GM12865 (cell line): ENCODE data around the gene OR2AE1.
"Not testable (repeated sequence)": the region's sequence is repeated elsewhere in the genome, so short reads cannot be mapped to it uniquely, and the experiment has no call there.

Source experiments
- DNase-seq: peaks from one replicate; pipeline ENCODE4 v3.0.0; 2010; ENCODE audit warnings: low read depth
- H3K4me3 ChIP-seq: 2 replicates; pipeline ENCODE4 v1.5.1; 2011; ENCODE audit warnings: mild to moderate bottlenecking, low read depth, low read length, control low read depth
- TF ChIP-seq, protein P1 (sequence below): IDR thresholded peaks from 2 replicates; pipeline ENCODE4 v1.5.1; 2011; ENCODE audit warnings: low read length, control low read depth, low read depth, inconsistent platforms; ENCODE audit not compliant: insufficient read depth; ENCODE audit errors: missing control alignments

OR2AE1 gene

DNA sequence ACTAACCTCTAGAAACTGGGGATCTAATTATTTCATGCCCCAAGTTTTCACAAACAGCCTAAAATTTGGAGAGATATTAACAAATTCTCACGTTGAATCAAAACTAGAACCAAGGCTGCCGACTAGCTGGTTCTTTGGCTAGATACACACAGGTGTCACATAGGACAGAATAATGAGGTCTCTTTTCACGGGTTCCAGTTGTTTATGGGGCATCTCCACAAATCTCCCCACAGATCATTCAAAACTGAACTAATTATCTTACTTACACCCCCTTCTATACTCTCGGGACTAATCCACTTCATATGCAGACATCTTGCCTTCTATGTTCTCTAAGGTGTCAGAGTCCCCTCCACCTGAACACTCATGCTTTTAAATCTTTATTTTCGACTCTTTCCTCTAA, 16.4 kb upstream of the OR2AE1 start:
- H3K4me3 ChIP-seq: no peak overlapping the region
- TF ChIP-seq, protein P1, sequence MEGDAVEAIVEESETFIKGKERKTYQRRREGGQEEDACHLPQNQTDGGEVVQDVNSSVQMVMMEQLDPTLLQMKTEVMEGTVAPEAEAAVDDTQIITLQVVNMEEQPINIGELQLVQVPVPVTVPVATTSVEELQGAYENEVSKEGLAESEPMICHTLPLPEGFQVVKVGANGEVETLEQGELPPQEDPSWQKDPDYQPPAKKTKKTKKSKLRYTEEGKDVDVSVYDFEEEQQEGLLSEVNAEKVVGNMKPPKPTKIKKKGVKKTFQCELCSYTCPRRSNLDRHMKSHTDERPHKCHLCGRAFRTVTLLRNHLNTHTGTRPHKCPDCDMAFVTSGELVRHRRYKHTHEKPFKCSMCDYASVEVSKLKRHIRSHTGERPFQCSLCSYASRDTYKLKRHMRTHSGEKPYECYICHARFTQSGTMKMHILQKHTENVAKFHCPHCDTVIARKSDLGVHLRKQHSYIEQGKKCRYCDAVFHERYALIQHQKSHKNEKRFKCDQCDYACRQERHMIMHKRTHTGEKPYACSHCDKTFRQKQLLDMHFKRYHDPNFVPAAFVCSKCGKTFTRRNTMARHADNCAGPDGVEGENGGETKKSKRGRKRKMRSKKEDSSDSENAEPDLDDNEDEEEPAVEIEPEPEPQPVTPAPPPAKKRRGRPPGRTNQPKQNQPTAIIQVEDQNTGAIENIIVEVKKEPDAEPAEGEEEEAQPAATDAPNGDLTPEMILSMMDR: no peak
- no peak for DNase-seq

DNA sequence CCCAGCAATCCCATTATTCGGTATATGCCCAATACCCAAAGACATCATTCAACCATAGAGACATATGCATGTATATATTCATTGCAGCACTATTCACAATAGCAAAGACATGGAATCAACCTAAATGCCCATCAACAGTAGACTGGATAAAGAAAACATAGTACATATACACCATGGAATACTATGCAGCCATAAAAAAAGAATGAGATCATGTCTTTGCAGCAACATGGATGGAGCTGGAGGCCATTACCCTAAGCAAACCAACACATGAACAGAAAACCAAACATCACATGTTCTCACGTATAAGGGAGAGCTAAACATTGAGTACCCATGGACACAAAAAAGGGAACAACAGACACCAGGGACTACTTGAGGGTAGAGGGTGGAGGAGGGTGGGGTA, 13.5 kb upstream of the OR2AE1 start:
- not testable (repeated sequence) for H3K4me3 ChIP-seq, DNase-seq

DNA sequence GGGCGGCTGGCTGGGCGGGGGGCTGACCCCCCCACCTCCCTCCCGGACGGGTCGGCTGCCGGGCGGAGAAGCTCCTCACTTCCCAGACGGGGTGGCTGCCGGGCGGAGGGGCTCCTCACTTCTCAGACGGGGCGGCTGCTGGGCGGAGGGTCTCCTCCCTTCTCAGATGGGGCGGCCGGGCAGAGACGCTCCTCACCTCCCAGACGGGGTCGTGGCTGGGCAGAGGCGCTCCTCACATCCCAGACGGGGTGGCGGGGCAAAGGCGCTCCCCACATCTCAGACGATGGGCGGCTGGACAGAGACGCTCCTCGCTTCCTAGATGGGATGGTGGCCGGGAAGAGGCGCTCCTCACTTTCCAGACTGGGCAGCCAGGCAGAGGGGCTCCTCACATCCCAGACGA, 11.5 kb upstream of the OR2AE1 start:
- not testable (repeated sequence) for DNase-seq, H3K4me3 ChIP-seq

DNA sequence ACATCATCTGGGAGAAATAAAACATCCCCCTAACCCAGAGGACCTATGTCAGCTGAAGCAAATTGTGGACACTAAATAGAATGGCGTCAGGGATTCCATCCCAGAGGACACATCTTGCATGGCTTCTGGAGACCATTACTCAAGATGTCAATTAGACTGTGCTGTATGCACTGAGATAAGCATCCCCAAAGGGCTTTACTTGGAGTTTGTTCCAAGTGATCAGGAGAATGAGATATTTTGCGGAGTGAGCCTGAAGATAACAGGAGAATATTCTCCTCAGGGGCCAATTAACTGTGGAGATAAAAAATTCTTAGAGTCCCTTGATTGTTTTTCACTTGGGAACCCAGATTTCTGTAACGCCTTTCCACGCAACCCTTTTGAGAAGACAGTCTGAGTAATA, 4.5 kb upstream of the OR2AE1 start:
- DNase-seq: no peak
- TF ChIP-seq, protein P1: no peak
- H3K4me3 ChIP-seq: no peak overlapping the region

DNA sequence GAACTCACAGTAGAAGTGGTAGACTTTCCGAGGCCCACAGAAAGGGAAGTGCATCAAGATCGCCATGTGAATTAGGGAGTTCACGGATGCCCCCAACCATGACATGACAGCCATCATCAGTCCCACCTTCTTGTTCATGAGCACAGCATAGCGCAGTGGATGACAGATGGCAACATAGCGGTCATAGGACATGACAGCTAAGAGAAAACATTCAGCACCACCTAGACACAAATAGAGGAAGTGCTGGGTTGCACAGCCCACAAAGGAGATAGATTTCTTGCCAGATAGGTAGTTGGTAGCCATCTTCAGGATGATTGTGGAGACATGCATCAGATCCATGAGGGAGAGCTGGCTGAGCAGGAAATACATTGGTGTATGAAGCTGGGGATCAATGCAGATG, 342 bp downstream of the OR2AE1 start:
- no peak for DNase-seq
- TF ChIP-seq, protein P1: no peak
- H3K4me3 ChIP-seq: no peak overlapping the region

DNA sequence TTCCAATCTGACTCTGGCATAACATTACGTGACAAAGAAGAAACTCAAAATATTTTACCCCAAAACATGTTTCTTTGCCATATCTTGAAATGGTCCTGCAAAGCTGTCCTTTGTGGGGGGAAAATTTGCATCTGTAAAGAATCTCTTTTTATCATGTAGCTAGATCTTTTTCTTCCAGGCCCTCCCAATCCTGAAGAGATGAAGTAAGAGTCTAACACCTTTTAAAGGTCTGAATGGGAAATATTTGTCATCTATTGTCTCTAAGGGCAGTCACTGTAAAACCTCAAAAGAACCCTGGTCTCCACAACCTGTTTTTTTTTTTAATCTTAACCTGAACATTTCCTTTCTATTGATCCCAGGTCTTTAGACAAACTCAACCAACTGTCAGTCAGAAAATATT, 8.6 kb downstream of the OR2AE1 start:
- DNase-seq: no peak
- TF ChIP-seq, protein P1: no peak
- H3K4me3 ChIP-seq: no peak overlapping the region

DNA sequence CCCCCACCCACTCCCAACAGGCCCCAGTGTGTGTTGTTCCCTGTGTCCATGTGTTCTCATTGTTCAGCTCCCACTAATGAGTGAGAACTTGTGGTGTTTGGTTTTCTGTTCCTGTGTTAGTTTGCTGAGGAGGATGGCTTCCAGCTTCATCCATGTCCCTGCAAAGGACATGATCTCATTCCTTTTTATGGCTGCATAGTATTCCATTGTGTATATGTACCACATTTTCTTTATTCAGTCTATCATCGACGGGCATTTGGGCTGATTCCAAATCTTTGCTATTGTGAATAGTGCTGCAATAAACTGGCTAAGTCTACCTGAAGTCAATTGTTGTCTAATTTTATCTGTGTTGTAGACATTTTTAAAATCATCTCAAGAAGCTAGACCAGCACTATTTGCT, 9.4 kb downstream of the OR2AE1 start:
- not testable (repeated sequence) for H3K4me3 ChIP-seq, DNase-seq

DNA sequence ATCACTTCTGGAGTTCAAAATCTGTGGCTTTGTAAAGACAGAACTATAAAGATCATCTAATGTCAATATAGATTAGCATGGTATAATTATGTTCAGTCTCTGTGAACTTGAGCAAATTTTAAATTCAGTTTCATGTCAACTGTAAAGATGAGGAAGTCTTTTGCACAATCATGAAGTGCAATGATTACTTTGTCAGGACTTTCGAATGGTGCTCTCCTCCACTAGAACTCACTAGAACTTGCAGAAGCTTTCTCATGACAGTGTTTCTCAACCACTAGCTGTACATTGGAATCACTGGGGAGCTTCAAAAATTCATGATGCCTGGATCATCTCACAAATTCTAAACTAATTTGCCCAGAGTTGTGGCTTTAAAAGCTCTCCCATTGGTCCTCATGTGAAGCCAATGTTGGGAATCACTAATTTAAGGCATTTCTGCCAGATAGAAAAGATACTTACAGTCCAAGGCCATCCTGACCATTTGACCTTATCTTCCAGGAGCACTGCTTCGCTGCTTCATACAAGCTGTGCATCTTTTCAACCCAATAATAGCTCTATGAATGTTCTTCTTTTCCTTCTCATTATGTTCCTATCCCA, 12.9 kb downstream of the OR2AE1 start:
- TF ChIP-seq, protein P1: no peak
- DNase-seq: no peak
- H3K4me3 ChIP-seq: no peak overlapping the region
